H1 (cell line): ENCODE data around the gene ILK. TPM values are rescaled to one million over a fixed set of nuclear protein-coding genes. Genes with fewer than 3 reads are reported as not detected.

Experiments
- CTCF ChIA-PET: fragments of 300-600 bp; sonication (Branson Sonifier 250); formaldehyde crosslinking; loops from one replicate; lab custom pipeline; 2021; ENCODE audit not compliant: partially characterized antibody; lab: Charles Lee
- POLR2A ChIA-PET: fragments of 300-600 bp; sonication (Branson Sonifier 250); formaldehyde crosslinking; loops from one replicate; lab custom pipeline; 2021; ENCODE audit warnings: inconsistent platforms; ENCODE audit not compliant: partially characterized antibody; lab: Charles Lee
- DNase-seq, 2 experiments: peaks; one replicate each; pipeline versions ENCODE4 v3.0.0 to v3.0.0-alpha.2; 2010 to 2022; ENCODE audit warnings: low spot score in 2 of 2, low read depth in 1 of 2, mixed read lengths in 1 of 2
- FAIRE-seq: peaks from 2 replicates; lab custom pipeline; 2011; peaks lifted over from hg19 to GRCh38; lab: Jason Lieb, UNC
- H2AFZ ChIP-seq: 2 replicates; pipeline ENCODE4 v1.8.1; 2012; ENCODE audit warnings: low read length, inconsistent platforms
- H2AK5ac ChIP-seq: 2 replicates; pipeline ENCODE4 v1.6.1; 2013; ENCODE audit warnings: low read depth, low read length
- H2BK120ac ChIP-seq: replicated peaks from 2 replicates; pipeline ENCODE3; 2013; ENCODE audit warnings: low read depth, low read length, inconsistent platforms
- H2BK12ac ChIP-seq: 2 replicates; pipeline ENCODE4 v1.6.1; 2013; ENCODE audit warnings: low read depth, low read length
- H2BK15ac ChIP-seq: 2 replicates; pipeline ENCODE4 v1.6.1; 2013; ENCODE audit warnings: low read length
- H2BK20ac ChIP-seq: 2 replicates; pipeline ENCODE4 v1.6.1; 2013; ENCODE audit warnings: low read length
- H2BK5ac ChIP-seq: 2 replicates; pipeline ENCODE4 v1.6.1; 2013; ENCODE audit warnings: low read depth, low read length
- H3K14ac ChIP-seq: 2 replicates; pipeline ENCODE4 v1.6.1; 2013; ENCODE audit warnings: inconsistent platforms; ENCODE audit not compliant: insufficient read length
- H3K18ac ChIP-seq: 2 replicates; pipeline ENCODE4 v1.6.1; 2013; ENCODE audit warnings: low read length; ENCODE audit errors: extremely low read depth
- H3K23ac ChIP-seq: 2 replicates; pipeline ENCODE4 v1.6.1; 2013; ENCODE audit warnings: inconsistent platforms; ENCODE audit not compliant: insufficient read length
- H3K23me2 ChIP-seq: 2 replicates; pipeline ENCODE4 v1.6.1; 2013; ENCODE audit warnings: low read depth, low read length
- H3K27ac ChIP-seq: 2 replicates; pipeline ENCODE4 v1.6.1; 2011; ENCODE audit warnings: low read depth, low read length, inconsistent platforms
- H3K27me3 ChIP-seq, 4 experiments: replicated peaks in 1 of 4; 1 replicate in 1 of 4; 2 replicates in 3 of 4; pipeline versions ENCODE4 v1.6.1 to v1.8.1; 2011 to 2013; ENCODE audit warnings: low read length in 3 of 4, mild to moderate bottlenecking in 3 of 4, inconsistent platforms in 2 of 4, mixed read lengths in 2 of 4, moderate library complexity in 1 of 4; ENCODE audit not compliant: control insufficient read depth in 3 of 4, insufficient read depth in 3 of 4; ENCODE audit errors: extremely low read depth in 1 of 4
- H3K36me3 ChIP-seq, 4 experiments: 2 replicates each; pipeline versions ENCODE4 v1.6.1 to v1.8.1; 2011 to 2013; ENCODE audit warnings: mild to moderate bottlenecking in 4 of 4, low read length in 3 of 4, moderate library complexity in 2 of 4, control low read depth in 1 of 4, inconsistent platforms in 1 of 4; ENCODE audit not compliant: insufficient read depth in 4 of 4, control insufficient read depth in 2 of 4
- H3K4ac ChIP-seq: replicated peaks from 2 replicates; pipeline ENCODE3; 2013; ENCODE audit warnings: low read length, low read depth, mixed read lengths, inconsistent platforms; ENCODE audit not compliant: insufficient read length
- H3K4me1 ChIP-seq, 4 experiments: replicated peaks in 1 of 4; 1 replicate in 1 of 4; 2 replicates in 3 of 4; pipeline versions ENCODE4 v1.6.1 to v1.8.1; 2011 to 2013; ENCODE audit warnings: low read length in 3 of 4, inconsistent platforms in 2 of 4, mixed read lengths in 1 of 4; ENCODE audit not compliant: insufficient read depth in 4 of 4, control insufficient read depth in 3 of 4
- H3K4me2 ChIP-seq, 2 experiments: 2 replicates each; pipeline versions ENCODE4 v1.6.1 to v1.8.1; 2011 to 2013; ENCODE audit warnings: low read depth in 2 of 2, low read length in 2 of 2, control low read depth in 1 of 2, inconsistent platforms in 1 of 2, mild to moderate bottlenecking in 1 of 2; ENCODE audit not compliant: insufficient read depth in 1 of 2
- H3K4me3 ChIP-seq, 4 experiments: fragments of 200-600, 300-600 bp in 1 of 4; sonication (generic), shearing (Covaris generic), sonication (Bioruptor Twin) in 1 of 4; 2 replicates each; pipeline versions ENCODE4 v1.5.1 to v1.8.1; 2011 to 2016; ENCODE audit warnings: low read length in 4 of 4, low read depth in 3 of 4, control low read depth in 2 of 4, inconsistent platforms in 2 of 4, mild to moderate bottlenecking in 2 of 4, mixed read lengths in 1 of 4, moderate library complexity in 1 of 4; ENCODE audit not compliant: insufficient read depth in 2 of 4; ENCODE audit errors: extremely low read depth in 1 of 4
- H3K56ac ChIP-seq: replicated peaks from 2 replicates; pipeline ENCODE3; 2013; ENCODE audit warnings: low read depth, mild to moderate bottlenecking, mixed read lengths, low read length, inconsistent platforms; ENCODE audit not compliant: insufficient read length
- H3K79me1 ChIP-seq: 2 replicates; pipeline ENCODE4 v1.6.1; 2013; ENCODE audit warnings: low read depth, low read length, control low read depth
- H3K79me2 ChIP-seq, 2 experiments: 2 replicates each; pipeline versions ENCODE4 v1.6.1 to v1.8.1; 2012 to 2013; ENCODE audit warnings: low read length in 2 of 2, mild to moderate bottlenecking in 2 of 2, inconsistent platforms in 1 of 2; ENCODE audit not compliant: insufficient read depth in 2 of 2, control insufficient read depth in 1 of 2
- H3K9ac ChIP-seq, 4 experiments: replicated peaks in 1 of 4; 1 replicate in 1 of 4; 2 replicates in 3 of 4; pipeline versions ENCODE4 v1.6.1 to v1.8.1; 2011 to 2013; ENCODE audit warnings: low read depth in 3 of 4, low read length in 3 of 4, control low read depth in 2 of 4, mild to moderate bottlenecking in 2 of 4, moderate library complexity in 2 of 4, inconsistent platforms in 1 of 4; ENCODE audit errors: extremely low read depth in 1 of 4
- H3K9me3 ChIP-seq, 2 experiments: 2 replicates each; pipeline versions ENCODE4 v1.6.1 to v1.8.1; 2012 to 2013; ENCODE audit warnings: mild to moderate bottlenecking in 2 of 2, moderate library complexity in 2 of 2, control low read depth in 1 of 2, inconsistent platforms in 1 of 2, low read depth in 1 of 2, low read length in 1 of 2, mixed read lengths in 1 of 2; ENCODE audit not compliant: insufficient read depth in 2 of 2
- H4K20me1 ChIP-seq, 2 experiments: replicated peaks in 1 of 2; 2 replicates each; pipeline versions ENCODE3 to v1.8.1; 2011 to 2013; ENCODE audit warnings: inconsistent platforms in 2 of 2, low read length in 2 of 2, mild to moderate bottlenecking in 1 of 2; ENCODE audit not compliant: insufficient read depth in 2 of 2, control insufficient read depth in 1 of 2
- H4K5ac ChIP-seq: 2 replicates; pipeline ENCODE4 v1.6.1; 2013; ENCODE audit warnings: low read length, low read depth, mixed read lengths, inconsistent platforms; ENCODE audit not compliant: insufficient read length
- H4K8ac ChIP-seq: 2 replicates; pipeline ENCODE4 v1.8.0; 2013; ENCODE audit warnings: mild to moderate bottlenecking, moderate library complexity, low read length, inconsistent platforms; ENCODE audit not compliant: insufficient read depth; ENCODE audit errors: extremely low read depth
- H4K91ac ChIP-seq: replicated peaks from 2 replicates; pipeline ENCODE3; 2013; ENCODE audit warnings: low read length, mixed read lengths, inconsistent platforms; ENCODE audit not compliant: insufficient read length
- ATF2 ChIP-seq: IDR thresholded peaks from 2 replicates; pipeline ENCODE4 v1.6.1; 2012; ENCODE audit warnings: low read length, inconsistent platforms
- ATF3 ChIP-seq: IDR thresholded peaks from 2 replicates; pipeline ENCODE4 v1.6.1; 2011; ENCODE audit warnings: low read depth, mild to moderate bottlenecking, low read length; ENCODE audit not compliant: insufficient read depth
- EZH2 ChIP-seq: fragments of 200-600 bp; sonication (generic); IDR thresholded peaks from 2 replicates; pipeline ENCODE4 v1.7.1; 2012; ENCODE audit warnings: low read depth, mild to moderate bottlenecking, moderate library complexity, low read length, inconsistent platforms; ENCODE audit not compliant: severe bottlenecking
- GTF2F1 ChIP-seq: IDR thresholded peaks from 2 replicates; pipeline ENCODE4 v1.6.1; 2012; ENCODE audit warnings: low read depth, low read length, improper control_type of control experiment, borderline replicate concordance
- JUN ChIP-seq: IDR thresholded peaks from 2 replicates; pipeline ENCODE4 v1.6.1; 2011; ENCODE audit warnings: low read depth, mild to moderate bottlenecking, improper control_type of control experiment, low read length
- PHF8 ChIP-seq: fragments of 200-600 bp; sonication (generic); conservative IDR thresholded peaks from 2 replicates; pipeline ENCODE4 v1.7.1; 2012; ENCODE audit warnings: low read depth, mild to moderate bottlenecking, inconsistent platforms, low read length, moderate library complexity
- POU5F1 ChIP-seq: IDR thresholded peaks from 2 replicates; pipeline ENCODE4 v1.6.1; 2011; ENCODE audit warnings: low read depth, mild to moderate bottlenecking, low read length, moderate library complexity
- SAP30 ChIP-seq: fragments of 300-600 bp; sonication (generic); IDR thresholded peaks from 2 replicates; pipeline ENCODE4 v1.7.1; 2012; ENCODE audit warnings: low read length, moderate library complexity, mild to moderate bottlenecking, inconsistent platforms; ENCODE audit not compliant: insufficient read depth, insufficient replicate concordance
- SP4 ChIP-seq: IDR thresholded peaks from 2 replicates; pipeline ENCODE4 v1.6.1; 2012; ENCODE audit warnings: low read length, inconsistent platforms
- WGBS, 2 experiments: shearing (Covaris generic) in 1 of 2; methylation state at CpG; one replicate each; pipeline versions ENCODE4 v1.1.6 to v1.1.7; 2013 to 2015; ENCODE audit warnings: low lambda C conversion rate in 2 of 2, mixed read lengths in 2 of 2, inconsistent platforms in 1 of 2, low coverage in 1 of 2, missing lambda C conversion rate in 1 of 2; ENCODE audit not compliant: insufficient replicate concordance in 2 of 2, insufficient coverage in 1 of 2, insufficient read length in 1 of 2; ENCODE audit errors: extremely low coverage in 1 of 2, missing lambda C conversion rate in 1 of 2; 5-methylcytosine and 5-hydroxymethylcytosine counted together
- polyA plus RNA-seq, 7 experiments: library from polyadenylated mRNA; depleted of rRNA in 3 of 7; stranded (reverse) in 5 of 7; unstranded in 2 of 7; fragments of >200 nt in 5 of 7; fragments of 200-250 nt in 2 of 7; gene quantifications; 1 replicate in 5 of 7; 2 replicates in 1 of 7; 4 replicates in 1 of 7; pipeline versions ENCODE4 v1.2.1 to v1.2.3, GENCODE V29; 2011 to 2013; ENCODE audit warnings: missing spikeins in 2 of 7, mixed read lengths in 2 of 7
- total RNA-seq: library from RNA; stranded (reverse); fragmentation: NEBNext Ultra II Directional; extraction: Animal tissue kit (Norgen Biotek cat#: 25700); gene quantifications from 2 replicates; pipeline ENCODE4 v1.2.1, GENCODE V29; 2021

ILK gene
- total and polyA plus RNA-seq, 2 of the 8 experiments (the other 6 are each of a cell fraction or from before 2014, with no cell fraction given): 91.4 to 132 TPM

- DNase-seq (no peak), FAIRE-seq (no peak)
- Histone ChIP-seq H3K79me1 (no peaks in the 10 kb centered on the region), H2AFZ (no peak overlapping the region), H3K9ac (no peak overlapping the region), H3K56ac (no peak overlapping the region), H3K4me3 (no peak overlapping the region), H3K23me2 (no peaks in the 10 kb centered on the region), H3K4ac (no peak overlapping the region), H3K4me2 (no peak overlapping the region), H3K79me2 (no peaks in the 10 kb centered on the region), H2BK5ac (no peak overlapping the region), H2BK15ac (no peak overlapping the region), H4K5ac (no peak overlapping the region), H2BK120ac (no peak overlapping the region), H3K9me3 (no peaks in the 10 kb centered on the region), H3K36me3 (no peaks in the 10 kb centered on the region), H3K23ac (no peak overlapping the region), H4K20me1 (no peaks in the 10 kb centered on the region), H2BK20ac (no peak overlapping the region), H2BK12ac (no peak overlapping the region), H4K8ac (no peak overlapping the region), H3K27ac (no peak overlapping the region), H3K4me1 (no peaks in the 10 kb centered on the region), H2AK5ac (no peak overlapping the region), H3K14ac (no peak overlapping the region), H3K27me3 (no peaks in the 10 kb centered on the region), H3K18ac (no peak overlapping the region), H4K91ac (no peak overlapping the region)
- 88% methylated on average over 5 of the region's 5 CpGs; no CpG with 5 or more reads in 1 of the 2 experiments for WGBS, 2 experiments
- POLR2A ChIA-PET: interaction anchor here (1.2 to 1.9 kb wide), 2 partner anchors 8 kb away, joined by 3 to 5 read pairs; no protein-coding TSS in a partner anchor
- CTCF ChIA-PET: interaction anchor here (1.0 to 6.8 kb wide), 3 partner anchors 16 to 24 kb away, joined by 3 to 48 read pairs (median 4); no protein-coding TSS in a partner anchor
- TF ChIP-seq PHF8 (no peak), POU5F1 (no peak), JUN (no peak), GTF2F1 (no peak), SAP30 (no peak), SP4 (no peak), ATF2 (no peak), EZH2 (no peak), ATF3 (no peak)
Measured at GRCh38 chr11:6554828-6555706, 48.5 kb upstream of the ILK start.
